ENCODE data around the gene LCK. TPM values are rescaled to one million over a fixed set of nuclear protein-coding genes. Genes with fewer than 3 reads are reported as not detected.

The LCK gene
- total and polyA plus RNA-seq, 12 donors = 0.25 to 7.1 (median 0.62) TPM

- intact Hi-C loops (cut with DNase I) = loop anchor here in 1 of 10 donors (5.0 kb wide), 1 partner anchor 57 kb away; the partner anchor contains the start of gene BSDC1
- H3K4me1 ChIP-seq = peaks cover 0 to 55% (median 44%) of the 10 kb centered on the region in 9 donors
Observed at GRCh38 chr1:32334864-32335534, 83.9 kb downstream of the LCK start.

DNA sequence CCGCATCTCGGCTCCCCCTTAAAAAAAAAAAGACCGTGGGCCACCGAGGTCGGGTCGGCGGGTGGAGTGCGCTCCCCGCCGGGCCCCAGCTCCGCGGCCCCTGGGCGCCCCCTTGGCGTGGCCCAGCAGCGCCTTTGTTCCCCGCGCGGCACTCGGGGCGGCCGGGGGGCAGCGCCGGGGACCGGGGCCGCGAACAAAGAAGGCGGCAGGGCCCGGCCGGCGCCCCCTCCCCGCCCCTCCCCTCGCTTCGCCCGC lies 84.4 kb downstream of the LCK start:
- H3K36me3 ChIP-seq = peaks cover 0 to 41% (median 27%) of the 10 kb centered on the region in 9 donors
- H3K4me1 ChIP-seq = peaks cover 0 to 58% (median 44%) of the 10 kb centered on the region in 9 donors
- DNase-seq (no peak), ATAC-seq (peak in 3 of 8 donors; percentile 2 to 9 (median 2))
- no peak for TF ChIP-seq CTCF (IDR thresholded peaks at IDR 0.05)
- H3K27me3 ChIP-seq = peaks cover 0 to 11% (median 0%) of the 10 kb centered on the region in 7 donors
- WGBS, 2 donors = 0 to 1% methylated on average over 28 to 34 of the region's 34 CpGs
- H3K9me3 ChIP-seq = no peaks in the 10 kb centered on the region
- H3K27ac ChIP-seq = peak overlapping the region in 9 of 10 donors; percentile 61 to 89 (median 85)
- intact Hi-C loops (cut with DNase I) = loop anchor here in 1 of 10 donors (5.0 kb wide), 1 partner anchor 57 kb away; the partner anchor contains the start of gene BSDC1
- peak overlapping the region; percentile 50 to 81 (median 72) for H3K4me3 ChIP-seq

More at GRCh38 chr1:32334864-32335534, 83.9 kb downstream of the LCK start:
- WGBS, 2 donors = 4% methylated on average over 41 to 46 of the region's 46 CpGs
- DNase-seq (peak in 1 of 2 donors; percentile 63), ATAC-seq (peak; percentile 42 to 63 (median 52))
- Histone ChIP-seq H3K9me3 (no peaks in the 10 kb centered on the region), H3K36me3 (peaks cover 0 to 46% (median 27%) of the 10 kb centered on the region in 9 donors), H3K27ac (peak overlapping the region in 9 of 10 donors; percentile 61 to 89 (median 85)), H3K27me3 (peaks cover 0 to 11% (median 0%) of the 10 kb centered on the region in 7 donors), H3K4me3 (peak overlapping the region; percentile 50 to 81 (median 72))
- peak; percentile 56 to 87 (median 77) for TF ChIP-seq CTCF (IDR thresholded peaks at IDR 0.05)

Other genes with a start within 250 kb of the LCK start
- gene KHDRBS1, start 237.4 kb upstream of the LCK start, total RNA-seq = 10 to 100 TPM; 64.6 to 78.3 (median 67.1) TPM
- gene KHDRBS1, start 237.4 kb upstream of the LCK start, polyA plus RNA-seq = 10 to 100 TPM; 33.2 to 41.2 TPM
- 10 to 100 TPM in 1 of 10 donors, 1 to 10 TPM in 9; 4.8 to 15.5 (median 6.5) TPM for gene TMEM39B, start 178.3 kb upstream of the LCK start, total RNA-seq
- gene TMEM39B, start 178.3 kb upstream of the LCK start, polyA plus RNA-seq = 1 to 10 TPM; 7.2 to 7.5 TPM
- gene KPNA6, start 143.2 kb upstream of the LCK start, total RNA-seq = 10 to 100 TPM; 73.0 to 92.5 (median 82.6) TPM
- 10 to 100 TPM; 10.2 to 11.3 TPM for gene KPNA6, start 143.2 kb upstream of the LCK start, polyA plus RNA-seq
- 10 to 100 TPM; 13.7 to 28.9 (median 17.3) TPM for gene TXLNA, start 71.6 kb upstream of the LCK start, total RNA-seq
- gene TXLNA, start 71.6 kb upstream of the LCK start, polyA plus RNA-seq = 10 to 100 TPM in 1 of 2 donors, 1 to 10 TPM in 1; 7.5 to 11.7 TPM
- 10 to 100 TPM; 11.8 to 25.5 (median 16.3) TPM for gene CCDC28B, start 50.7 kb upstream of the LCK start, total RNA-seq
- gene CCDC28B, start 50.7 kb upstream of the LCK start, polyA plus RNA-seq = 10 to 100 TPM; 21.3 to 42.7 TPM
- 1 to 10 TPM in 4 of 10 donors, under 1 TPM in 6; 0.34 to 1.2 (median 0.90) TPM for gene IQCC, start 45.6 kb upstream of the LCK start, total RNA-seq
- gene IQCC, start 45.6 kb upstream of the LCK start, polyA plus RNA-seq = 1 to 10 TPM in 1 of 2 donors, under 1 TPM in 1; 0.87 to 2.0 TPM
- gene DCDC2B, start 42.2 kb upstream of the LCK start, total RNA-seq = not detected
- not detected for gene DCDC2B, start 42.2 kb upstream of the LCK start, polyA plus RNA-seq
- 10 to 100 TPM in 6 of 10 donors, 1 to 10 TPM in 4; 8.1 to 12.8 (median 11.1) TPM for gene TMEM234, start 28.9 kb upstream of the LCK start, total RNA-seq
- 10 to 100 TPM; 14.9 to 19.6 TPM for gene TMEM234, start 28.9 kb upstream of the LCK start, polyA plus RNA-seq
- 100 to 1,000 TPM in 7 of 10 donors, 10 to 100 TPM in 3; 90.3 to 138 (median 103) TPM for gene EIF3I, start 28.9 kb upstream of the LCK start, total RNA-seq
- gene EIF3I, start 28.9 kb upstream of the LCK start, polyA plus RNA-seq = 100 to 1,000 TPM; 140 to 342 TPM
- 10 to 100 TPM in 1 of 10 donors, 1 to 10 TPM in 9; 1.0 to 12.5 (median 3.9) TPM for gene FAM167B, start 4.0 kb upstream of the LCK start, total RNA-seq
- 10 to 100 TPM; 13.5 to 17.3 TPM for gene FAM167B, start 4.0 kb upstream of the LCK start, polyA plus RNA-seq
- gene HDAC1, start 40.8 kb downstream of the LCK start, total RNA-seq = 10 to 100 TPM; 27.5 to 43.5 (median 33.0) TPM
- gene HDAC1, start 40.8 kb downstream of the LCK start, polyA plus RNA-seq = 10 to 100 TPM; 29.6 to 33.9 TPM
- gene MARCKSL1, start 85.0 kb downstream of the LCK start, total RNA-seq = 10 to 100 TPM in 8 of 10 donors, 1 to 10 TPM in 2; 6.3 to 27.4 (median 13.2) TPM
- gene MARCKSL1, start 85.0 kb downstream of the LCK start, polyA plus RNA-seq = 10 to 100 TPM; 21.1 to 61.1 TPM
- 1 to 10 TPM in 9 of 10 donors, under 1 TPM in 1; 0.93 to 5.2 (median 2.2) TPM for gene FAM229A, start 111.2 kb downstream of the LCK start, total RNA-seq
- gene FAM229A, start 111.2 kb downstream of the LCK start, polyA plus RNA-seq = 10 to 100 TPM in 1 of 2 donors, 1 to 10 TPM in 1; 2.8 to 13.4 TPM
- gene TSSK3, start 111.3 kb downstream of the LCK start, total RNA-seq = 1 to 10 TPM in 7 of 10 donors, under 1 TPM in 3; 0.47 to 5.8 (median 1.7) TPM
- gene TSSK3, start 111.3 kb downstream of the LCK start, polyA plus RNA-seq = 1 to 10 TPM in 1 of 2 donors, under 1 TPM in 1; 0.10 to 4.4 TPM
- 10 to 100 TPM; 37.2 to 49.4 (median 45.9) TPM for gene BSDC1, start 143.2 kb downstream of the LCK start, total RNA-seq
- gene BSDC1, start 143.2 kb downstream of the LCK start, polyA plus RNA-seq = 10 to 100 TPM; 21.4 to 24.1 TPM
- gene ZBTB8B, start 213.8 kb downstream of the LCK start, total RNA-seq = under 1 TPM in 5 of 10 donors, not detected in 5; 0.02 to 0.04 (median 0.02) TPM
- under 1 TPM in 1 of 2 donors, not detected in 1; under 0.01 TPM for gene ZBTB8B, start 213.8 kb downstream of the LCK start, polyA plus RNA-seq

Measured in heart right ventricle (tissue), 16 donors.